Activated gamma-delta T cell (primary cell): ENCODE data around the gene OR7C2.

Source experiments
- DNase-seq: peaks from one replicate; lab custom pipeline; 2025; lab: John Stamatoyannopoulos, UW

OR7C2 gene

DNA sequence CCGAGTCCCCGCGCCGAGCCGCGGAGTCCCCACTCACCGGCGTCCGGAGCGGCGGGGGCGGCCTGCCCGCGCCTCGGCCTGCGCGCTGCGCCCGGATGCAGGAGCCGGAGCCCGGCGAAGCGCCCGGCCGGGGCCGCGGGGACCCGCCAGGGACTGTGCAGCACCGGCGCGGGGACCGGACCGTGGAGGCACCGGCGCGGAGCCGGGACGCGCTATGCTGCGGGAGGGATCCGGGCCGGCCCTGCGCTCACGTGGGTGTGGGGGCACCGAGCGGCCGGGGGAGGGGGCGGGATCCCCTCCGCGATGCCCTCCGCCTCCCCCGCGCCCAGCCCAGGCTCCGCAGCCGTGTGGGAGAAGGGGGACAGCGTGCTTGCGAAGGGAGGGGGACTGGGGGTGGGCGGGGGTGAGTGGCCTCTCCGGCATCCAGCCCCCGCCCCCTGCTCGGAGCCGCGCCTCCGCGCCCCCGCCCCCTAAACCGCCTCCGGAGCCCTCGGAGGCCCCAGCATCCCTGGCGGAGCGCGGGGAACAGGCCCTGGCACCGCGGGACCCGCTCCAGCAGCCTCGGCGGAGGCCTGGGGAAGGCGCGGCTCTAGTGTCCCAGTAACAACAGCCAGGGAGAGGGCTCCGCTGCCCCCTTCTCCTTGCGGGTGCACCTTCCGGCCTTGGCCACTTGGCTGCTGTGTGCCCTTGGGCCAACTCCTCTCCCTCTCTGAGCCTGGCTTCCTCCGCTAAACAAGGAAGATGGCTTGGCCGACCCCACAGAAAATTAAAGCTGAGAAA, 38.4 kb downstream of the OR7C2 start, which contains the start of gene SLC1A6:
Gene SLC1A6, minus strand, starts transcription at position 389 of the 780 bp plus-strand sequence. CDS start 6,954 bp downstream, outside the sequence.
- DNase-seq, result no peak

DNA sequence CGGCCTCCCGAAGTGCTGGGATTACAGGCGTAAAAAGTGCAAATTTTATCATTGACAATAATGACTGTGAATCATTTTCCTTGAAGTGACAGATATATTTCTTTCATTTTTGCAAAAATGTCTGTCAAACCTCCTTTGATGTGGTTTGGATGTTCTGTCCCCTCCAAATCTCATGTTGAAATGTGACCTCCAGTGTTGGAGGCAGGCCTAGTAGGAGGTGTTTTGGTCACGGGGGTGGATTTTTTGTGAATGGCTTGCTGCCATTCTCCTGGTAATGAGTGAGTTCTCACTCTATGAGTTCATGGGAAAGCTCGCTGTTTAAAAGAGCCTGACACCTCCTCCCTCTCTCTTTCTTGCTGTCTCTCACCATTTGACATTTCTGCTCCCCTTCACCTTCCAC, 43.8 kb downstream of the OR7C2 start:
- DNase-seq, result no peak
